CD1c-positive myeloid dendritic cell (primary cell): ENCODE measurements around the gene FAM53B.
A peak's percentile ranks its signal among the peaks of the same experiment; 100 is the strongest.

ENCODE experiments used
- DNase-seq: peaks from one replicate; pipeline ENCODE4 v3.0.0-alpha.2; 2016; ENCODE audit errors: extremely low spot score

Gene FAM53B

DNA sequence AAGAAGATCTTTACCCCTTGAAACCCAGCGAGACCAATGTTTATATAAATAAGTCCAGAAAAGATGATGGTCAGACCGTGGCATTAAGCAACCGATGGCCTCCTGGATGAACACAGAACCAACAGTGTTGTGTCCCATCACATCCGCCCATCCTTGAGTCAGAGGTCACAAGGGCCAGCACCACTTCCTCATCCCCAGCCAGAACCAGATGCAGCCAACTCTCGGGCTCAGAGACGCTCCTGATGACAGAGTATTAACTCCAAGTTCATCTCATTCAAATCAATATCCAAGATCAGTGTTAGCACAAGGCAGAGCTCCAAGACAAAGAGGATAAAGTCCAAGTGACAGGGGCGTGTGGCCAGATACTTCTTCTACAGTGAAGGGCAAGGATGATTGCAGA is 63.5 kb downstream of the FAM53B start:
- DNase-seq, result peak; percentile 87

DNA sequence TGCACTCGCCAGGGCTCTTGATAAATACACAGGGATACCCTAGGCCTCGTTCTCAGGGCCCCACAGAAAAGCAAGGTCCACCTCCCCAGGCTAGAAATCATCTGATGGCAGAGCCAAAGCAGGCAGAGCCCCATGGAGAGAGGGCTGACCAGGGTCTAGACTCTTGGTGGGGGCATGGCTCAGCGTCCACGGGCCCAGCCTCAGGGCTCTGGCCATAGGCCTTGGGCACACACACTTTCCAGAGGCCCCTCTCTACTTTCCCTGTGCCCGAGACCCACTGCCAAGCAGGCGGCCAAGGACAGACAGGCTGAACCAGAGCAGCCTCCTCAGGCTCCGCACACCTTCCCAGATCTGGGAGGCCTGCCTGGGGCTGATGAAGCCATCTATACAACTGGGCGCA is 64.8 kb downstream of the FAM53B start:
- DNase-seq, result no peak

DNA sequence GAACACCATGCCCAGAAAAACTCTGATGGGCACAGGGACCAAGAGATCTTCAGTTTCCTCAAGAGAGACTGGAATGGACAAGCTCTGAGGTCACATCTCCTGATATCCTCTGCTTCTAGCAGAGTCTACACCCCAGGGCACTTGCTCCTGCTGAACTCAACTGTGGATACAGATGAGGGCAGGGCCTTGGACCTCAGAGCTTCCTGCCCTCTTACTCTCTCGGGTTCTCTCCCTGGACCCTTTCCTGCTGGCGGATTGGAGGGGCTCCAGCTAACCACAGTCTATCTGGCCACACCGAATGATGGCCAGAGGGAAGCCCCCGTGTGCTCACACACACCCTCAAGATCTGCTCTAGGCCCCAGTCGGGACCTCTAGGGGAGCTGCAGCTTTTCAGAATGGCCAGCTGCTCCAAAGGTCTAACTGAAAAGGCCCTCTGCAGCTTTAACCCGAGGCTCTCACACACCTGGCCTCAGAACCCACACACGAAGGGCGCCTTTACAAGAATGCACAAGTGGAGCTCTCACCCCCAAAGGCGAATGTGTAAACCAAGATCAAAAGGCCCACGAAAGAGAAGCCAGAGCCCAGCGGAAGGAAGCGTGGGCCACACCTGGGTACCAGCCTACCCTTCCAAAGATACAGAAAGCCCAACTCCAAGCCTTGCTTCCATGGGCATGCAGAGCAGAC is 65.5 kb downstream of the FAM53B start:
- DNase-seq, result no peak

DNA sequence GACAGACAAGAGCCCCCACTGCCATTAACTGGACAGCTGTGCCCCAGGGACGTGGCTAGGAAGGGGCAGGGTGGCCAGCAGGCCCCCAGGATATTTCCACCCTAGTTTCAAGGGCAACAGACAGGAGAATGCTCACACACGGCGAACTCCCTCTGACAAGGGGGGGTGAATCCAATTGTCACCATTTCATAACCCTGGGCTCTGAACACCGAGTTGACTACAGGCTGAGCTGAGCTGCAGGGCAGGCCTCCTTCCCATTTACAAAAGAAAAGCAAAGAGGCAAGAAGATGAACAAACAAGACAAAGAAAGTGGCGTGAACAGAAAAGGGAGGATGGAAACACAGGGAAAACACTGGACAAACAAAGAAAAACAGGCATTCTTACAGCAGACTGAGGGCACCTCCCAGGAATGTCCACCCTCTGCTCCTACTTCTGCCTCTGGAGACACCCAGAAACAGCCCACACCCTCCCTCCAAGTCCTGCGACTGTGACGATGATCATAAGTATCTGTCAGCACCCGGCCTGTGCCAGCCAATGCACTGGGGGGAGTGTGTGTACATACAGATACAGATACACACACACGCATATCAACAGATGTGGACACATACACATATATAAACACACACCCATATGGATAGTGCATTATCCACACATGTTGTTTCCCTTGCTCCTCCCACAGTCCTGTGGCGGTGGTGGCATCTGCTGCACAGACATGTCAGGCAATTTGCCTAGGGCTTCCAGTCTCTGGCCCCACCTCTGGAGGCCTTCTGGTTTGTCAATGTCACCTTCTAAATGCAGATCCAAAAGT is 66.2 kb downstream of the FAM53B start:
- DNase-seq, result no peak

DNA sequence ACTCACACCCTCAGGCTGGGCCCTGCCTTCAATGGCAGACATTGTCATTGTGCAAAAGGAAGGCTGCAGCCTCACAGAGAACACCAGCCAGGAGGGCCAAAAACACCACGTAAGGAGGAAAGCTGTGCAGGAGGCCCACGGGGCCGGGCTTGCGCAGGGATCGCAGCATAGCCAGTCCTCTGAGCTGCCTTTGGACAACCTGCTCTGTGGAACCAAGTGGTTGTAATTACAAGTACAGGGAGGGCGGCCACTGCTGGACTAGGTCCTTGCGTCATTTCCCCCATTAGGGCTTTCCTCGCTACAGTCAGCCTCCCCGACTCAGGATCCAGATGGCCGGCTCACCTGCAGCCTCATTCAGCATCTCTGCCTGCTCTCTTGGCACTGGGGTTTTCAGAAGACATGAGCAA is 66.9 kb downstream of the FAM53B start:
- DNase-seq, result no peak

DNA sequence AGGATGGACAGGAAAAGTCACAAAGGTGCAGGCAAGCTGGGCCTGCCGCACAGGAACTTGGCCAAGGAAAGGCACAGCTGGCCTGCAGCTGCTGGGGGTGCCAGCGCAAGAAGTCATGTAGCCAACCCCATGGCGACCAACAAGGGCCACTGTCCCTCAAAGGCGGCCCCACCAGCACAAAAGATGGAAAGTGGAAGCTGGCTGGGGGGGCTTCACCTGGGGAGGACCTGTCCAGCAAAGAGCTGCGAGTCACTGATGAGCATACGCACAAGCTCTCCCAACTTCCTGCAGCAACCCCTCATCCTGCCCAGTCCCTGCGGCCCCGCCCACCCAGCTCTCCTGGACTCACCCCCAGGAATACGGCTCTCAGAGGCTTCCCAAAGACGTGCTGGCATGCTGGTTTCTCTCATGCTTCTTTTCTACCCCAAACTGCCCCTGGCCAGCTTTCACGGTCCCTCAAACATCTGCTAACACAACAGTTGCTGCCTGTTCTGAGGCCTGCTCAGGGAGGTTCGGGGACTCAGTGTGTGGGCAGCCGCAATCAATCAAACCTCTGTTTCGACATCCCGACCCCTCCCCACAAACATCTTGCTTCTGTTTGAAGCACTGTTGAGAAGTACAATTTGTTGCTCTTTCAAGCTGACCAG is 67.6 kb downstream of the FAM53B start:
- DNase-seq, result no peak

DNA sequence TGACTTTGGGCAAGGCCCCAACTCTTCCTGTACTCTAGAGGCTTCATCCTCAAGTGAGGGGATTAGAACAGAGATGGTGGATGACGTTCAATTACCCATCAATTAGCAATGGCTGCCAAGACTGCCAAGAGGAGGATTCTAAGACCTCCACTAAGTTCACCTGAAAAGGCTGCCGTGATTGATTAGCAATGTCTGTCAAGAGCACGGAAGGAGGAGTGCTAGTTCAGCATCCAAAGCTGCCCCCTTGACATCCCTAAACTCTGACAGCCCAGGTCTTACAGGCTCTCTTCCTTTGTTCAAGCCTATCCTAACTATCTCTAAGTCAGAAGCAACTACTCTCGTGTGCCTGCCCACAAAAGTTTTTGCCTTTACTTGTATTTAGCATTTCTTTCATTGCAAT is 68.4 kb downstream of the FAM53B start:
- no peak for DNase-seq

DNA sequence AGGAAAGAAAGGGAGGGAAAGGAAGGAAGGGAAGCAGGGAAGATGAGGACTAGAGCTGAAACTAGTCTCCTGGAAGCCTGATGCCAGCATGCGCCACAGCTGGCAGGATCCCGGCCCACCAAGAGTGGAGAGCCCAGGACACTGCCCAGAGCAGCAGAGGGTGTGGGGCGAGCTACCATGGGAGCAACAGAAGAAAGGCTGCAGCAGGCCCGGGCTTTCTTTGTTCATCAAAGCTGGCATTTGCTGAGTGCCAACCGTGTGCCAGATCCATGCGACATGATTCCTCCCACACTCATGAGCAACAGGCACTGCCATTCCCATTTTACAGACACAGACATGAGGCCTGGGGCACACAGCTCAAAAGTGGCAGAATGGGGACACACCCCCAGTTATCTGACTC is 68.9 kb downstream of the FAM53B start:
- DNase-seq, result no peak

DNA sequence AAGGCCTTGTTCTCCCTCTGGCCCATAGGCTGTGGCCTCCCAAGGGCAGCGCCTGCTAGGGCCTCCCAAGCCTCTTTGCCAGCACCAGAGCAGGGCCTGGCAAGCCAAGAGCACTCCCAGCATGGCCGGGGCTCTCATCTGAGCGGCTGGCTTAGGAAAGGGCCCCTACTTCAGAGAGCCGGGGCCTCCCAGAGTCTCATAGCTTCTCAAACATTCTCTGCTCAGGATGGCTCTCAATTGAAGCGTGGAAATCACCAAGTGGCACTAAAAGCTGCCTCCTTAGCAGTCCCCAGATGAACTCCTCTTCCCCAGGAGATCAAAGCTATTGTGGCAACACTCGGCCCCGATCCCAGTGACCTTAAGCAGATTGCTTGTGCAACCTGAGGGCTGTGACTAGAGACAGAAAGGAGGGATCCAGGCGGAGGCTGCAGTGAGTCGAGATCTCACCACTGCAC is 69.4 kb downstream of the FAM53B start:
- no peak for DNase-seq

DNA sequence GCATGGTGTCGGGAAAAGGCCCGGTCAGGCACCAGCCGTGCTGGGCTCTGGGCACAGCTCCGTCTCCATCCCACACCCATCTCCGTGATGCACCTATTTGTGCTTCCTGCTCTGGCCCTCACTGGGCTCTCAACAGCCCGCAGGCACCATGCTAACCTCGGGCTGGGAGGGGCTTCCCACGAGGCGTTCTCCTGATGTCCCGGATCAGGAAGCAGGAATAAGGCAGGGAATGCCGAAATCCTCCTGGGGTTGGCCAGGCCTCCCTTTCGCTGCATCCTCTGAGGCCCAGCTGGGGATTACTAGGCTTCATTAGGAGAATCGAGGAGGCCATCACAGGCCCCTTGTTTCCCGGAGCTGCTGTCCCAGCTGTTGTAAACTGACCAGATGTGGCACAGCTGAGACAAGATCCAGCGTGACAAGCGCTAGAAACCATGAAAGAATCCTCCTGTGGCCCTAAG is 72.0 kb downstream of the FAM53B start:
- no peak for DNase-seq

DNA sequence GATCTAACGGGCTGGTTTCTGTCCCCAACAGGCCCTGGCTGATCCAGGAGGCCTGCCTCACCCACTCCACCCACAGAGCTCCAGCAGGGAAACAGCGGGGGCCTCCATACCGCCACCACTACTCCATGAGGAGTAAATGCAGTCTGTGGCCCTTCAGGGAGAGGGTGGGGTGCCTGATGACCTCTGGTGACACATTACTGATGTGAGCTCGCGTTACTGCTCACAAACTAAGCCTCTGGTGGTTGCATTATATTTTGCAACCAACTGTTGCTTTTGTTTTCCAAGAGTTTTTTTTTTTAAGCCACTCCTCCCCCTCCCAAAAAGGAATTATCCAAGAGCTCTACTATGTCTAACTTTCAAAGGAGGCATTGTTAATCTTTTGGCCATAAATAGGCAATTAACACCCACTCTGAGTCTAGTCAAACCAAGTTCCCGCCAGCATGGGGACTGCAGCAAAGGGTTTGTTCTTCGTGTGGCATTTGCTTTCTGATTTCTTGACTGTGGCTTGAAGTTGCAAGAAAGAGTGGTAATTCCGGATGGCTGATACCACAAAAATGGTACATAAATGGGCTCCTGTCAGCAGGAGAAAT is 72.6 kb downstream of the FAM53B start:
- peak; percentile 56 for DNase-seq

DNA sequence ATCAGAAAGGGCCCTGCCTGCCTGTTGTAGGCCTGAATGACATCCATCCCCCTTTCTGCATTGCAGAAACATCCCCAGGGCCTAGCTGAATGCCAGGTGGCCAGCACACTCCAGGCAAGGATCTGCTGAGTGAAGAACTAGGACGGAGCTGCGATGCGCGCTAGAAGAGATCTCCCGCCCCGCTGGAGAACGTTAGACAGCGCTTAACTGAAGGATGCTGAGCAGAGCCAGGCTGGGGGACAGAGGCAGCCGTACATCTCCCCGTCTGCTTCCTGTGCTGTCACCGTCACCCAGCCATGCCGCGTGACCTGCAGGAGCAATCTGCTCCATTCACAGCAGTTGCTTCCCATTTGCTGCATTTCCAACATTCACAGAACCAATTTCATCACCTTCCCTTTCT is 73.3 kb downstream of the FAM53B start:
- DNase-seq, result peak; percentile 71

DNA sequence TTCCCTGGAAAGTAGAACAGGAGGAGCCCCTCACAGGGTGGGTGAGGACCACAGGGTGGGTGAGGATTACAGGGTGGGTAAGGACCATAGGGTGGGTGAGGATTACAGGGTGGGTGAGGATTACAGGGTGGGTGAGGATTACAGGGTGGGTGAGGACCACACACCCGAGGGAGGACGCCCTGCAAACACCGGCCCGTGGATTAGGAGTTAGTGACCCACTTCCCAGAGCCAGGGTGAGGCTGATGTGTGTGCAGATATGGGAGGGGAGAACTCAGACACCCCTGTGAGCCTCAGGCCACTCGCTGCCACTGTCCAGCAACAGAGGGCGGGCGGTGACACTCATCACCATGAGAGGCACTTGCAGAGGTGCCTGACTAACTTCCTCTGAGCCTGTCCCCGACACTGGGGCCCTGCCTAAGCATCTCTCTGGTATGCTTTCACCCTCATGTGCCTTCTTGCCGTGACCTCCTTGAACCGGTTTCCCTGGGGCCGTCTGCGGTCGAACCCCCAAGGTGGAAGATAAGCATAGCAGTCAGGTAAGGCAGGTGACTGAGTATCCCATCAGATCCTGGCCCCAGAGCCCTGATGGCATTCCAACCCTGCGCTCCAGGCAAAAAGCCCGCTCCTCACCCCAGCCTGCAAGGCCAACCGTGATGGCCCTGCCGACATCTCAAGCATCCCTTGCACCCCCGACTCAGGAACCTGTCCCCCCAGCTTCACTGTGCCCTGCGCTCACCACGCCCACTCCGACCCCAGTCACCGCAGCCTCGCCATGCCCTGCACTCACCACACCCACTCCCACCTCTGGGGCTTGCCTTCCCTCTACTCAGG is 74.1 kb downstream of the FAM53B start:
- no peak for DNase-seq

DNA sequence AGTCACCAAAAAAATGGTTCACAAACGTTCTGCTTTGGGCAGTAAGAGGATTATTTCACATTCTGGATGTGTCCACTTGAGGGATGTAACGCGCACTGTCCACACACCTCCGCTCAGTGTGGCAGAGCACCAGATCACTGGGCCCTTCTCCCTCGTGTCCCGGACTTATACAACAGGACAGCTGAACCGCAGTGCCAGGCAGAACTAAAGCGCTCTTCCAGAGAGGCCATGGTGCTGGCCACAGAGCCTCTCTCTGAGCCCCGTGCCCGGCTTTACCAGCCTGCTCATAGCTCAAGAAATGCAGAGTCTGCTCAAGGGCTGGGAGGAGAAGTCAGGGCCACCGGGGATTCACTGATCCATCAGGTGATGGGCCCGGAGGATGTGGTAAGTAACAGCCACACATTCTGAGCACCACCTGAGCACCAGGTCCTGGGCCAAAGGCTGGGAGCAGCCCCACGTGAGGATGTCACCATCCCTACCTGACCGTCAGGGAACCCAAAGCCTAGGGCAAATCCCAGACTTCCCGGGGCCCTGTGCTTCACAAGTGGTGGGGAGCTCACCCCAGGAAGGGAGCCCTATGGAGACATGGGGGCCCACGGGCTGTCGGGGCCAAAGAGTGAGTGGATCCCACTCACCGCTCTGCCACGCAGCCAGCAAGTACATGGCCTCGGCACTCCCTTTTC is 74.9 kb downstream of the FAM53B start:
- DNase-seq, result no peak

DNA sequence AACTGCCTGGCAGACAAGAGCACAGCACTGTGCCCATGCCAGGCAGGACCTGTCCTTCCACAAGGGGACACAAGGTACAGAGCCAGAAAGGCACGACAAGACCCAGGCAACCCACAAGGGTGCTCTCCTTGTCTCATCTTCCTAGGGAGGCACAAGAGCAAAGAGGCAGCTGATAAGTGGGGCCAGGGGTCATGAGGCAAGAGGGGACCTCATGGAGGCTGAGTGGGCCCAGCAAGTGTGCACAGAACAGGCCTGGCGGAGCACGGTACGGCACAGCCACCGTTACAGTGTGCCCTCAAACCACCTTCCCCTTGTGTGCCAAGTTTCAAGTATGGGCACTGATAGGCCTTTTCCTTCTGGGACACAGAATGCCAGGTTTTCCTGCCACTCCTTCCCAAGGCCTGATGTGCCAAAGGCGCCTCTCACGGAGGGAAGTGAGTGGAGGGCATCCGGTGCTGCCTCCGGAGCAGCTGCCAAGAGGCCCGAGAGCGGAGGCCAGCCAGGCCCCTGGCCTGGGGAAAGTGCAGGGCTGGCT is 75.6 kb downstream of the FAM53B start:
- DNase-seq, result no peak

DNA sequence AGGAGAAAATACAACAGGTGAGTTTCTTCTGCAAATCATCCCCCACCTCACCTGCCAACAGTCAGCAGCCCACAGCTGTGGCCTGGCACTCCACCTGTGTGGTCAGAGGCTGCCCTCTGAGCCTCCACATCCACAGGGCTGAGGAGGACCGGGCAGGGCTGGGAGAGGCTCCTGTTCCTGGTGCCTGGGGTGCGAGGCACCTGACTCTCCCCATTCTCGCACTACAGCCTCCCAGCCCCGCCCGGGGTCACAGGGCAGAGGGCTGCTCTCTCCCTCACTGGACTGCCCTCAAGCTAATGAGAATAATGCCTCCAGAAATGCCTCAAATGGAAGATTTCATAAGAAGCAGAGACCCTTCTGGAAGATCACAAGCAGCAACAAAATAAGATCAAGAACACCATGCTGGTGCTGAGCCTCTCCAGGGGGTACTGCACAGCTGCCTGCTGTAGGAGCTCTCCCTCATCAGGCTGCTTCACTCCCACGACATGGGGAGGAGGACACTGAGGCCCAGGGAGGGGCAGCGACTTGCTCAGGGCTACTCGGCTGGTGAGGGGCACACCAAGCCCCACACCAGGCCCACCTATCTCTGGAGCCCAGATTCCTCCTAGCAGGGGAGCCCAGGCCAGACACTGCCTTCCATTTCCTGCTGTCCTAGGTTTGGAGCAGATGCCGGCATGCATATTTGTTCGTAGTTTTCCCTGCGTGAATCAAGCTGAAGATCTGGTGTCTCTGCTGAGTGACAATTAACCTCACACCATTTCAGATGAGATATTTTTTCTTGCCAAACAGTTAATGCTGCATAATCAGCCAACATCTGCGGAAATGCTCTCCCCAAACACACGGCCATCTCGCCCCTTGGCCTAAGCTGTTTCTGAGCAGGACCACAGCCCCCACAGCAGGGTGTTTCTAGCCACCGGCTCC is 76.5 kb downstream of the FAM53B start:
- no peak for DNase-seq

DNA sequence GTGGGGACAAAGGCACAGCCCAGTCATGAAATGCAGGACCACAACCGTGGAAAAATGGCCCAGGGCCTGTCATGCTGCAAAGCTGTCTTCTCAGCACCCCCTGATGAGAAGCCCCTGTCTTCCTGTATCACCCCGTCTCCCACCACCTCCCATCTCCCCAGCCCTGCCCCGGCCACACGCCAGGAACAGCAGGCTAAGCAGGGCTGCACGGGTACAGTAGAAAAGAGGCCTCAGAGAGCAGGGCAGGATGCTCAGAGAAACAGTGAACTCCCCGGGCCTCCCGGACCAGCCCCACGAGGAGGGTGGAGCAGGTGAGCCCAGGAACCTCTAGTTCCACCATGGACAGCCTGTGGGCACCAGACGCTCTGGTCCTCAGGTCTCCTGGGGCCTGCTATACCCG is 77.7 kb downstream of the FAM53B start:
- DNase-seq, result no peak

DNA sequence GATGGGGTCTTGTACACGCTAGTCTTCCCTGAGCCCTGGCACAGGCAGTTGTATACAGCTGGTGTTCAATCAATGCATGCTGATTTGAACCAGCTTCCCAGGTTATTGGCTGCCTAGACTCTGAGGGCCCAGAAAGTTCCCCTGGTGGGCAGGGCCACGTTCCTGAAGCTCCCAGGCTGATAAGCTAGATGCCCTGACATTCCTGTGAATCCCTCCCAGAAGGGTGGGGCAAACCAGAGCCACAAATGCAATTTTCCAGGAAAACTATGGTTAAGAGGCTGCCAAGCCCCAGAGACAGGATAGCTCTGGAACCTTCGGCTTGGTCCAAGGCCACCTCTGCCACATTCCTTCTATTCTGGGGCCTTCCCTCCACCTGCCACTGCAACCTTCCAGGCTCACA is 78.2 kb downstream of the FAM53B start:
- no peak for DNase-seq

DNA sequence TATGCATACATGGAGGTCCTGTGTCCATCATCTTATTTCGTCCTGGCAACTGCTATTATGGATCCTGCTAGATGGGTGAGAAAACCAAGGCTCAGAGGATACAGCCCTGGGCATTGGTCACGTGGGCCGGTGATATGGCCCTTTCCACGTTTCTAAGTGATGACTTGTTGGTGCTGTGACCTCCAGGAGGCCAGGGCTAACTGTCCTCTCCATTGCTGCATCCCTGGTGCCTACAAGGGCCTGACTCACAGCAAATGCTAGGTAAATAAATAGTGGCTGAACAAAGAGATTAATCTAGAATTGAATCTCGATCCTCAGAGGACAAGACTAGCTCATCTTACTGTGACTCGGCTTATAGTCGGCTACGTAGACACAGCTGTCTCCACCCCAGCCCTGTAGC is 78.6 kb downstream of the FAM53B start:
- no peak for DNase-seq

DNA sequence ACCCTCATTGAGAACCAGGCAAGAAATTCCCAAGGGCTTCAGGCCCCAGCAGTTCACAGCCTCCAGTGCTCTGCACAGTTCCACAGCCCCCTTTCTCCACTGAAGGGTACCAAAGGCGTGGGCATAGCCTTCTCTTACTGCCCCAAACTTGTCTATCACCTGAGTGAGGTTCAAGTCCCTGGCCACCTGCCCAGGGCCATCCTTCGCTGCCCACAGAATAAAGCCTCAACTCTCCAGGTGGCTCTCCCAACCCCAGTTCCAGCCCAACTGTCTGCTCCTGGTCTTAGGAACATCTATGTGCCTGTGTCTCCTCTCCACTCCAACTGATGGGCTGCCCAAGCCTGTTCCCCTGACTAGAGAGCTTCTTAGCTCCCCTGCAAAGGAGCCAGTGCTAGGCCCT is 79.1 kb downstream of the FAM53B start:
- DNase-seq, result no peak
